NCI-H345 treated with DMSO at 0.1 percent for 48 hours (cell line): ENCODE results near the gene C1orf105.

Source experiments
- DNase-seq: peaks from one replicate; lab custom pipeline; 2025; ENCODE audit not compliant: unreplicated experiment; lab: John Stamatoyannopoulos, UW

C1orf105 gene

GRCh38 chr1:172395576-172395975 is 24.9 kb upstream of the C1orf105 start:
- no peak for DNase-seq

- DNase-seq = no peak
Measured at GRCh38 chr1:172397221-172397620, 23.3 kb upstream of the C1orf105 start.

- DNase-seq = no peak
Measured at GRCh38 chr1:172397633-172398032, 22.9 kb upstream of the C1orf105 start.

- no peak for DNase-seq
Measured at GRCh38 chr1:172398193-172398592, 22.3 kb upstream of the C1orf105 start.

- peak; percentile 26 for DNase-seq
Measured at GRCh38 chr1:172398970-172399755, 21.3 kb upstream of the C1orf105 start.

- DNase-seq = no peak
Measured at GRCh38 chr1:172399756-172400721, 20.4 kb upstream of the C1orf105 start.

- no peak for DNase-seq
Measured at GRCh38 chr1:172400722-172401105, 19.8 kb upstream of the C1orf105 start.

- DNase-seq = no peak
Measured at GRCh38 chr1:172401477-172401876, 19.0 kb upstream of the C1orf105 start.

GRCh38 chr1:172401892-172402291 is 18.6 kb upstream of the C1orf105 start:
- no peak for DNase-seq

- DNase-seq = no peak
Measured at GRCh38 chr1:172402878-172403569, 17.5 kb upstream of the C1orf105 start.

- no peak for DNase-seq
Measured at GRCh38 chr1:172404121-172404520, 16.4 kb upstream of the C1orf105 start.

GRCh38 chr1:172405912-172406311 is 14.6 kb upstream of the C1orf105 start:
- no peak for DNase-seq

GRCh38 chr1:172406968-172407367 is 13.5 kb upstream of the C1orf105 start:
- no peak for DNase-seq

- no peak for DNase-seq
Measured at GRCh38 chr1:172408958-172409357, 11.5 kb upstream of the C1orf105 start.

GRCh38 chr1:172410027-172410426 is 10.5 kb upstream of the C1orf105 start:
- DNase-seq = no peak

GRCh38 chr1:172411791-172412338 is 8.6 kb upstream of the C1orf105 start:
- no peak for DNase-seq

GRCh38 chr1:172414331-172414730 is 6.2 kb upstream of the C1orf105 start:
- no peak for DNase-seq

GRCh38 chr1:172416496-172417035 is 3.9 kb upstream of the C1orf105 start:
- DNase-seq = no peak

GRCh38 chr1:172417557-172417956 is 2.9 kb upstream of the C1orf105 start:
- DNase-seq = no peak

- no peak for DNase-seq
Measured at GRCh38 chr1:172421974-172422604, 1.6 kb downstream of the C1orf105 start.
